MCF 10A (cell line): Measurements from ENCODE around the gene RXFP2. TPM values are rescaled to one million over a fixed set of nuclear protein-coding genes. Genes with fewer than 3 reads are reported as not detected.

Source experiments
- BruUV-seq: library from RNA; stranded (reverse); fragments of 400-500 nt; replicated peaks from 2 replicates; lab custom pipeline; 2021; lab: Mats Ljungman, UMichigan
- CTCF ChIA-PET: fragments of 300-600 bp; sonication (Branson Sonifier 250); formaldehyde crosslinking; extraction: SDS; loops from one replicate; lab custom pipeline; 2021; ENCODE audit warnings: antibody characterized with exemption, inconsistent platforms; lab: Yijun Ruan, JAX
- POLR2A ChIA-PET: fragments of 300-600, 350-650 bp; sonication (Branson Sonifier 250); formaldehyde crosslinking; extraction: SDS; loops from one replicate; lab custom pipeline; 2020; ENCODE audit warnings: antibody characterized with exemption, inconsistent platforms; lab: Yijun Ruan, JAX
- DNase-seq: peaks from one replicate; pipeline ENCODE4 v3.0.0-alpha.2; 2018; ENCODE audit not compliant: unreplicated experiment
- H3K27ac Mint-ChIP-seq: one replicate; pipeline ENCODE4 v1.8.0; 2022; ENCODE audit warnings: mild to moderate bottlenecking, low read depth, mixed read lengths; ENCODE audit not compliant: unreplicated experiment
- H3K27me3 Mint-ChIP-seq: one replicate; pipeline ENCODE4 v1.8.0; 2022; ENCODE audit warnings: mixed read lengths; ENCODE audit not compliant: insufficient read depth, unreplicated experiment
- H3K36me3 Mint-ChIP-seq: one replicate; pipeline ENCODE4 v1.8.0; 2022; ENCODE audit warnings: mild to moderate bottlenecking, moderate library complexity, mixed read lengths; ENCODE audit not compliant: insufficient read depth, unreplicated experiment
- H3K4me1 Mint-ChIP-seq: one replicate; pipeline ENCODE4 v1.8.0; 2022; ENCODE audit warnings: mixed read lengths; ENCODE audit not compliant: insufficient read depth, unreplicated experiment
- H3K4me3 Mint-ChIP-seq: one replicate; pipeline ENCODE4 v1.8.0; 2022; ENCODE audit warnings: mild to moderate bottlenecking, moderate library complexity, mixed read lengths; ENCODE audit not compliant: unreplicated experiment
- H3K9me3 Mint-ChIP-seq: one replicate; pipeline ENCODE4 v1.8.0; 2022; ENCODE audit warnings: mixed read lengths; ENCODE audit not compliant: unreplicated experiment
- intact Hi-C: fragments of 100-400 bp; cut with micrococcal nuclease; formaldehyde crosslinking; loops from 2 replicates; pipeline ENCODE4 v1.14.1; 2022
- total RNA-seq: library from RNA; stranded (reverse); gene quantifications from 2 replicates; pipeline ENCODE4 v1.2.3, GENCODE V29; 2022
- TF ChIP-seq, protein P1 (sequence below): fragments of 200-600 bp; IDR thresholded peaks from one replicate; pipeline ENCODE4 v1.8.0; 2022; ENCODE audit warnings: antibody characterized with exemption, mild to moderate bottlenecking; ENCODE audit not compliant: unreplicated experiment

RXFP2 gene
- total RNA-seq, 1 experiment from 2014 or later, result not detected

DNA sequence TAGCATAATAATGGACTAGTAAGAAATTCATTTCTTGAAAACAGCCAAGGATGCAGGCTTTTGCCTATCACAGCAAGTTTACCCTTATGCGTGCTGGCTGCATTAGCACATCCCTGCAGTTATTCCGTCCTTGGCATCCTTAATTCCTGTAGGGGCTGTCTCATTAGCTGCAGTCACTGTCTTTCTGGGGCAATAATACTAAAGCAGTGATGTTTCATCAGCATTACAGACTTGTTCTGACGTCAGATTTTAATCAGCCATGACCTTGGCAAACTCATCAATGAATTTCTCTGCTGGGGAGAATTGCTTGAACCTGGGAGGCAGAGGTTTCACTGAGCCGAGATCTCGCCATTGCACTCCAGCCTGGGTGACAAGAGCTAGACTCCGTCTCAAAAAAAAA lies 103.7 kb downstream of the RXFP2 start:
- Mint-ChIP-seq H3K36me3 (no peaks in the 10 kb centered on the region), H3K4me3 (no peak overlapping the region), H3K4me1 (no peaks in the 10 kb centered on the region), H3K9me3 (no peaks in the 10 kb centered on the region), H3K27ac (no peak overlapping the region), H3K27me3 (peaks cover 59% of the 10 kb centered on the region)
- no TSS peak for BruUV-seq
- TF ChIP-seq, protein P1, sequence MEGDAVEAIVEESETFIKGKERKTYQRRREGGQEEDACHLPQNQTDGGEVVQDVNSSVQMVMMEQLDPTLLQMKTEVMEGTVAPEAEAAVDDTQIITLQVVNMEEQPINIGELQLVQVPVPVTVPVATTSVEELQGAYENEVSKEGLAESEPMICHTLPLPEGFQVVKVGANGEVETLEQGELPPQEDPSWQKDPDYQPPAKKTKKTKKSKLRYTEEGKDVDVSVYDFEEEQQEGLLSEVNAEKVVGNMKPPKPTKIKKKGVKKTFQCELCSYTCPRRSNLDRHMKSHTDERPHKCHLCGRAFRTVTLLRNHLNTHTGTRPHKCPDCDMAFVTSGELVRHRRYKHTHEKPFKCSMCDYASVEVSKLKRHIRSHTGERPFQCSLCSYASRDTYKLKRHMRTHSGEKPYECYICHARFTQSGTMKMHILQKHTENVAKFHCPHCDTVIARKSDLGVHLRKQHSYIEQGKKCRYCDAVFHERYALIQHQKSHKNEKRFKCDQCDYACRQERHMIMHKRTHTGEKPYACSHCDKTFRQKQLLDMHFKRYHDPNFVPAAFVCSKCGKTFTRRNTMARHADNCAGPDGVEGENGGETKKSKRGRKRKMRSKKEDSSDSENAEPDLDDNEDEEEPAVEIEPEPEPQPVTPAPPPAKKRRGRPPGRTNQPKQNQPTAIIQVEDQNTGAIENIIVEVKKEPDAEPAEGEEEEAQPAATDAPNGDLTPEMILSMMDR, result no peak
- ChIA-PET CTCF (interaction anchor here (0.6 kb wide), 1 partner anchor 601 kb away, joined by 3 read pairs; no protein-coding TSS in a partner anchor), POLR2A (no interaction called here)
- no peak for DNase-seq
- intact Hi-C loops, result no loop called here

DNA sequence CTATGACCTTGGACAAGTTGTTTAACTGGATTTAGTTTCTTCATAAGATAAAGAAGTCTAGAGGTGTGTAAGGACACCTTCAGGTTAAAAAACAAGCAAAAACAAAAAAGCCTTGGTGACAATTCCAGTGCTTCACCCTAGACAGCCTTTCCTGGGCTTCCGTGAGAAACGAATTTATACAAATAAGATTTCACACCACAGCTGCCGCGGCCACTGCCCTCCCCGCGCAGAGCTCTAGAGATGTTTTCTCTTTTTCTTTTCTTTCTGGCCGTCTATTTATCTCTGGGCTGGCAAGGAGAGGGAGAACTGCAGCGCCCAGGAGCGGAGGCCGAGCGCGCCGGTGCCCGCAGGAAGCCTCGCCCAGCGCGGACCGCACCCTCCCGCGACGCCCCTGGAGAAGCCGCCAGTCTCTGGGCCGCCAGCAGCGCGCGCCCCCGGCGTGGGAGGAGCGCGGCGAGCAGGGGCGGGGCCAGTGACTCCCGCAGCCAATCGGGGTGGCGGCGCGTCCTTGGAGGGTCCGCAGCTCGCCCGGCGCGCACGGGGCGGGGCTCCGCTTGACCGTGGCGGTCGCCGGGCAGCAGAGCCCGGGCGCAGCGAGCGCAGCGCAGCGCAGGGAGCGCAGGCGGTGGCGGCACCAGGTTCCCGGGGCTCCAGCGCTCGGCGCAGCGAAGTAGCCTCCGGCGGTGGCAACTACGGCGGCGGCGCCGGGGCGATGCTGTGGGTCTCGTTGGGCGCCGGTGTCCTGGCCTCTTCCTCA lies 107.0 kb downstream of the RXFP2 start:
- Mint-ChIP-seq H3K27ac (no peak overlapping the region), H3K4me3 (peak overlapping the region; percentile 80), H3K4me1 (no peaks in the 10 kb centered on the region)

DNA sequence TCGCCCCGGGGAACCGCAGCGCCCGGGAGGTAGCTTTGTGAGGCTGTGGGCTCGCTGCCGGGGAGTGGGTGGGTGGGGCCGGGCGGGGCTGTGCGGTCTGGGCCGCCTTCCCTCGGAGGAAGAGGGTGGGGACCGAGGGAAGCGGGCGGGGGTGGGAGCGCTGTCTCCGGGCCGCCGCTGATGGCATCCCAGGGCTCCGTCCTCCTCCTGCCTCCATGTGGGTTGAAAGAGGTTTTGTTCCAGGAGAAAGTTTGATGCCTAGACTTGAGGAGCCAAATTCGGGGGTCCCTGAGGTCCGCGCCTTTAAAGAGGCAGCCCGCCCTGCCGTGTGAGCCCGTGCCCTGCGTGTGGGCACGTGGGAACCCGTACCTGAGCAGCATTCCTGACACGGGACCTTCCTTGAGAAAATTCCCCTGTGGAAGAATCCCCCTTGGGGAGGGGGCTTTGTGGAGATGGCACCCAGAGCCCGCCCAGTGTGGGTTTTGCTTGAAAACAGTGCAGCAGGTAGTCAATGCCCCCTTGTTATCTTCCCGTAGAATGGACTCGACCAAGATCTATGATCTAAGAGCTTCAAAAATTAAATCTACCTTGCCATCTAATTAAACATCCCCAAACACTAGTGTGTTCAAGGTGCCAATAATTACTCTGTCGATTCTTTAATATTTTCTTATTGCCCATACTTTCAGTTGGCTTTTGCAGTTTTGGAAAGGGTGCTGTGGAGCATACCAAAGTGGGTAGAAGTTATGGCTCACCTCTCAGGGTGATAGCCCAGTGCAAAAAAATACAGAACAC lies 107.8 kb downstream of the RXFP2 start:
- DNase-seq, result peak; percentile 9
- Mint-ChIP-seq H3K27ac (no peak overlapping the region), H3K4me3 (peak overlapping the region; percentile 80), H3K36me3 (no peaks in the 10 kb centered on the region), H3K27me3 (peaks cover 41% of the 10 kb centered on the region), H3K4me1 (no peaks in the 10 kb centered on the region), H3K9me3 (no peaks in the 10 kb centered on the region)
- BruUV-seq, result no TSS peak
- TF ChIP-seq, protein P1, result no peak
- ChIA-PET CTCF (no interaction called here), POLR2A (no interaction called here)
- intact Hi-C loops, result no loop called here

More for the DNA sequence above, 107.0 kb downstream of the RXFP2 start:
- Mint-ChIP-seq H3K9me3 (no peaks in the 10 kb centered on the region), H3K36me3 (no peaks in the 10 kb centered on the region), H3K27me3 (peaks cover 45% of the 10 kb centered on the region)
- TF ChIP-seq, protein P1, result no peak
- POLR2A ChIA-PET, result interaction anchor here (1.1 kb wide), 2 partner anchors 10 to 124 kb away, joined by 4 to 6 read pairs; no protein-coding TSS in a partner anchor
- BruUV-seq, result no TSS peak
- peak; percentile 87 for DNase-seq
- CTCF ChIA-PET, result interaction anchor here (0.6 kb wide), 1 partner anchor 149 kb away, joined by 3 read pairs; no protein-coding TSS in a partner anchor
- intact Hi-C loops, result no loop called here

DNA sequence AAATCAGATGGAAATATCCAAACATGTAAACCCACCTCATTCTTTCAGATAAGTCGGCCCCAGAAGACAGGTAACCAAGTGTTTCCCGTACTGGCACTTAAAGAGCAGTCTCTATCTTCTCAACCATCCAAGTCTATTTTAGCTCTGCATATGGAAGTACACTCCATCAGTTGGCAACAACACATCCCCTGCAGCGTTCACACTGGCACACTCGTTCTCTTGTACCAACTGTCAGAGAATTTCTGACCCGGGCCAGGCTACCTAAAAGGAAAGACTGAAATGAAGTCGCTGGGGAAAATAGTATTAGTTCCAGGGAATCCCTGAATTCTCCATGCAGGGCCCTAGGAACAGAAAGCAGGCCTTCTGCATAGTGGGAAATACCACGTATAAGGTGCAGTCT lies 109.3 kb downstream of the RXFP2 start:
- H3K4me1 Mint-ChIP-seq, result no peaks in the 10 kb centered on the region
- no peaks in the 10 kb centered on the region for H3K36me3 Mint-ChIP-seq
- BruUV-seq, result no TSS peak
- H3K9me3 Mint-ChIP-seq, result no peaks in the 10 kb centered on the region
- no peak overlapping the region for H3K27ac Mint-ChIP-seq
- POLR2A ChIA-PET, result no interaction called here
- TF ChIP-seq, protein P1, result no peak
- H3K4me3 Mint-ChIP-seq, result no peak overlapping the region
- peaks cover 26% of the 10 kb centered on the region for H3K27me3 Mint-ChIP-seq
- CTCF ChIA-PET, result no interaction called here
- intact Hi-C loops, result no loop called here
- no peak for DNase-seq
